Mucosa of stomach (tissue), 1 donor: ENCODE measurements around the gene EPC2.
"Not testable (repeated sequence)": the region's sequence is repeated elsewhere in the genome, so short reads cannot be mapped to it uniquely, and the experiment has no call there.

Experiments
- H3K27me3 ChIP-seq: one replicate; pipeline ENCODE4 v1.7.0; 2013; ENCODE audit warnings: mild to moderate bottlenecking, low read length; ENCODE audit not compliant: control insufficient read depth, insufficient read depth
- H3K36me3 ChIP-seq: one replicate; pipeline ENCODE4 v1.7.0; 2013; ENCODE audit warnings: low read length; ENCODE audit not compliant: control insufficient read depth, insufficient read depth
- H3K4me1 ChIP-seq: one replicate; pipeline ENCODE4 v1.7.0; 2013; ENCODE audit warnings: mild to moderate bottlenecking, low read length; ENCODE audit not compliant: control insufficient read depth, insufficient read depth
- H3K4me3 ChIP-seq: one replicate; pipeline ENCODE4 v1.7.0; 2013; ENCODE audit warnings: low read length
- H3K9ac ChIP-seq: one replicate; pipeline ENCODE4 v1.7.0; 2013; ENCODE audit warnings: mild to moderate bottlenecking, low read length, moderate library complexity
- H3K9me3 ChIP-seq: one replicate; pipeline ENCODE4 v1.7.0; 2013; ENCODE audit warnings: mild to moderate bottlenecking, low read length, moderate library complexity; ENCODE audit not compliant: control insufficient read depth
- donor health status: Pancreatic carcinoma.

Gene EPC2

GRCh38 chr2:148662332-148662731 lies 17.8 kb downstream of the EPC2 start:
- H3K4me3 ChIP-seq, H3K4me1 ChIP-seq, H3K9me3 ChIP-seq, H3K27me3 ChIP-seq, H3K9ac ChIP-seq, H3K36me3 ChIP-seq: not testable (repeated sequence)

- Histone ChIP-seq H3K9ac (no peak overlapping the region), H3K36me3 (no peaks in the 10 kb centered on the region), H3K4me3 (no peak overlapping the region), H3K27me3 (no peaks in the 10 kb centered on the region), H3K4me1 (no peaks in the 10 kb centered on the region), H3K9me3 (no peaks in the 10 kb centered on the region)
Observed at GRCh38 chr2:148664229-148664628, 19.7 kb downstream of the EPC2 start.

- H3K9ac ChIP-seq: no peak overlapping the region
- H3K4me1 ChIP-seq: no peaks in the 10 kb centered on the region
Observed at GRCh38 chr2:148666555-148666954, 22.0 kb downstream of the EPC2 start.

GRCh38 chr2:148667113-148667836 lies 22.7 kb downstream of the EPC2 start:
- no peaks in the 10 kb centered on the region for H3K4me1 ChIP-seq
- no peaks in the 10 kb centered on the region for H3K36me3 ChIP-seq
- no peaks in the 10 kb centered on the region for H3K9me3 ChIP-seq
- H3K27me3 ChIP-seq: no peaks in the 10 kb centered on the region
- H3K9ac ChIP-seq: no peak overlapping the region
- no peak overlapping the region for H3K4me3 ChIP-seq

More at GRCh38 chr2:148666555-148666954, 22.0 kb downstream of the EPC2 start:
- Histone ChIP-seq H3K27me3 (no peaks in the 10 kb centered on the region), H3K9me3 (no peaks in the 10 kb centered on the region), H3K36me3 (no peaks in the 10 kb centered on the region), H3K4me3 (no peak overlapping the region)

GRCh38 chr2:148670773-148671172 lies 26.2 kb downstream of the EPC2 start:
- no peaks in the 10 kb centered on the region for H3K9me3 ChIP-seq
- no peaks in the 10 kb centered on the region for H3K27me3 ChIP-seq
- no peaks in the 10 kb centered on the region for H3K4me1 ChIP-seq
- H3K36me3 ChIP-seq: no peaks in the 10 kb centered on the region
- H3K4me3 ChIP-seq: no peak overlapping the region
- H3K9ac ChIP-seq: no peak overlapping the region

GRCh38 chr2:148674063-148675020 lies 29.8 kb downstream of the EPC2 start:
- H3K4me3 ChIP-seq: no peak overlapping the region
- no peaks in the 10 kb centered on the region for H3K4me1 ChIP-seq
- H3K9ac ChIP-seq: no peak overlapping the region
- no peaks in the 10 kb centered on the region for H3K9me3 ChIP-seq
- H3K27me3 ChIP-seq: no peaks in the 10 kb centered on the region
- no peaks in the 10 kb centered on the region for H3K36me3 ChIP-seq

GRCh38 chr2:148675708-148676107 lies 31.2 kb downstream of the EPC2 start:
- H3K36me3 ChIP-seq: no peaks in the 10 kb centered on the region
- no peaks in the 10 kb centered on the region for H3K4me1 ChIP-seq
- no peak overlapping the region for H3K9ac ChIP-seq
- no peak overlapping the region for H3K4me3 ChIP-seq
- H3K27me3 ChIP-seq: no peaks in the 10 kb centered on the region
- no peaks in the 10 kb centered on the region for H3K9me3 ChIP-seq

- H3K36me3 ChIP-seq, H3K9me3 ChIP-seq, H3K4me3 ChIP-seq, H3K27me3 ChIP-seq, H3K9ac ChIP-seq, H3K4me1 ChIP-seq: not testable (repeated sequence)
Observed at GRCh38 chr2:148678302-148679179, 34.0 kb downstream of the EPC2 start.

- H3K4me3 ChIP-seq: no peak overlapping the region
- no peaks in the 10 kb centered on the region for H3K9me3 ChIP-seq
- H3K36me3 ChIP-seq: no peaks in the 10 kb centered on the region
- H3K27me3 ChIP-seq: no peaks in the 10 kb centered on the region
- no peak overlapping the region for H3K9ac ChIP-seq
- no peaks in the 10 kb centered on the region for H3K4me1 ChIP-seq
Observed at GRCh38 chr2:148680462-148680861, 35.9 kb downstream of the EPC2 start.

GRCh38 chr2:148681443-148681842 lies 36.9 kb downstream of the EPC2 start:
- no peaks in the 10 kb centered on the region for H3K9me3 ChIP-seq
- H3K4me1 ChIP-seq: no peaks in the 10 kb centered on the region
- no peak overlapping the region for H3K9ac ChIP-seq
- H3K27me3 ChIP-seq: no peaks in the 10 kb centered on the region
- H3K36me3 ChIP-seq: no peaks in the 10 kb centered on the region
- no peak overlapping the region for H3K4me3 ChIP-seq

GRCh38 chr2:148681862-148682261 lies 37.3 kb downstream of the EPC2 start:
- H3K9me3 ChIP-seq, H3K36me3 ChIP-seq, H3K4me3 ChIP-seq, H3K27me3 ChIP-seq, H3K9ac ChIP-seq, H3K4me1 ChIP-seq: not testable (repeated sequence)
